ENCODE data around the gene SYTL5.

GRCh38 chrX:38050806-38051205 is 44.5 kb downstream of the SYTL5 start:
- TF ChIP-seq EZH2 (IDR thresholded peaks at IDR 0.05; ENCODE audit: insufficient read depth, poor library complexity, severe bottlenecking) (no peak), EZH2phosphoT487 (IDR thresholded peaks at IDR 0.05; ENCODE audit: insufficient read depth, low read depth) (no peak)

Data from GM23248 (cell line).